ENCODE data around the gene POLR1F.
"Not testable (repeated sequence)": the region's sequence is repeated elsewhere in the genome, so short reads cannot be mapped to it uniquely, and the experiment has no call there.

Gene POLR1F, protein sequence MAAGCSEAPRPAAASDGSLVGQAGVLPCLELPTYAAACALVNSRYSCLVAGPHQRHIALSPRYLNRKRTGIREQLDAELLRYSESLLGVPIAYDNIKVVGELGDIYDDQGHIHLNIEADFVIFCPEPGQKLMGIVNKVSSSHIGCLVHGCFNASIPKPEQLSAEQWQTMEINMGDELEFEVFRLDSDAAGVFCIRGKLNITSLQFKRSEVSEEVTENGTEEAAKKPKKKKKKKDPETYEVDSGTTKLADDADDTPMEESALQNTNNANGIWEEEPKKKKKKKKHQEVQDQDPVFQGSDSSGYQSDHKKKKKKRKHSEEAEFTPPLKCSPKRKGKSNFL

DNA sequence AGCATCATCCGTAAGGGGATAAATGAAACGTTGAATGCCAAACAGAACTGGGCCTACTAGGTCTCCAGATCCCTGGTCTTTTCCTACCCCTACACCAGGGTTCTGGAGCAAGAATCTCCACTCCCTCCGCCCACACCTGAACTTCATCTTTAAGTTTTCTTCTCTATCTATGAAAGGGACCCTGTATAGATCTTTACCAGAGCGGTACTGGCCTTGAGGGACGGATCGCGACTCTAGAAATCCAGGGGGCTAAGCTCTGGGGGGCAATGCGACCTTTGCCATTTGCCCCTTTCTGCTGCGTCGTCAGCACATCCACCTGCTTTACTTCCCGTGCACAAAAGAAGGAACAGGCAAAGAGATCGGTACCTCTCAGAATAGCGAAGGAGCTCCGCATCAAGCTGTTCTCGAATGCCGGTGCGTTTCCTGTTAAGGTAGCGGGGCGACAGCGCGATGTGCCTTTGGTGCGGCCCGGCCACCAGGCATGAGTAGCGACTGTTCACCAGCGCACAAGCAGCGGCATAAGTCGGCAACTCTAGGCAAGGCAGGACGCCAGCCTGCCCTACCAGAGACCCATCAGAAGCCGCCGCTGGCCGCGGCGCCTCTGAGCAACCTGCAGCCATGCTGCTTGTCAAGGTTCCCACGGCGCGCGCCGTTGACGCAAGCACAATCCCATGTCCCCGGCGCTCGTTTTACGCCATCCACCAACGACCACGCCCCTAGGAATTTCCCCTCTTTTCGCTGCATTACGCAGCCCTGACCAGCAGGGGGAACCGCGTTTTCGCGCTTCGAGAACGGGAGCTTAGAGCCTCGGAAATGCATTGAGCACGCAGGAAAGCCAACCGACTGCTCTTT lies at the start of gene POLR1F:
Gene POLR1F, minus strand, starts transcription at position 641 of the 852 bp plus-strand sequence. Its CDS starts 21 bp downstream, at position 620.
- peak; percentile 97 for FAIRE-seq

DNA sequence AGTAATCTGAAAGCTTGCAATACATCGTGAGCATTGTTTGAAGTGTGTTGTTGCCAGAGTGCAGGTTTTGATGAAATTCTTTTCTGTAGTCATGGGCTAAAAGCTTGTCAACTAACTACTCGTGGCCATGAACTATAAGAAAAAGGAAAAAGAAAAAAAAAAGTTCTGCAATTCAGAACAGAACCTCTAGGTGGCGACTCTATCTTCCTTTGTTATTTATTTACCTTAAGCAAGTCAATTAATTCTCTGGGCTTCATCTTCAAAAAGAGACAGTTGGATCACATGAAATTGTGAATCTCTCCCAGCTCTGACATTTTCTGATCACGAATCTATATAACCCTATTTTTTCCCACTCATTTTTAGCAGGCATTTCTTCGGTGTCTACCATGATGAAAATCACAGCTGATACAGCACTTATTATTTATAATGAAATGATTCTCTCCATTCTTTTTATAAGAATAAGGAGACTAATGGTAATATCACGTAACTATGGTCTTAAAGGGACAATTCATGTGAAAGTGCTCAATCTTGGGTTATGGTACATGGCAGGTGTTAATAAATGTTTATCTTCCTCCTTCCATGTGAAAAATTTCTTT lies 45.8 kb upstream of the POLR1F start:
- peak; percentile 87 for FAIRE-seq

GRCh38 chr7:19752020-19752419 lies 43.2 kb upstream of the POLR1F start:
- no peak for FAIRE-seq

- FAIRE-seq, result no peak
Measured at GRCh38 chr7:19749658-19750057, 40.8 kb upstream of the POLR1F start.

- peak; percentile 89 for FAIRE-seq
Measured at GRCh38 chr7:19747740-19748339, 39.0 kb upstream of the POLR1F start.

GRCh38 chr7:19744075-19744474 lies 35.2 kb upstream of the POLR1F start:
- no peak for FAIRE-seq

DNA sequence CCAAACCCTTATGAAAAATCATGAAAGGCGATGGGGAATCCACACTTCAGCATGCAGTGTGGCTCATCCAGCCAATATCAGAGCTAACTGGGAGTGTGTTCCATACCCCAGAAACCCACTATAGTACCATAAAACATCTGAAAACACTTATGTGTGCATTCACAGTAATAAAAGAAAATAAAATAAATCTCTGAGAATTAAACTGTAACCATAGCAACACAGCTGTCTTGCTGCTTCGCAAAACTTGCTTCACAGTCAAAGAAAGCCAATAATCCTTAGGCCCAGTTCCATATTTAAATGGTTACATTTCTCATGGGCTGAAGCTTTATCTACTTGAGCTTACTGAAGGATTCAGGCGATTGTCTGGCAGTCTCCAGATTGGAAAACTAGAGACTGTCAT lies 19.9 kb upstream of the POLR1F start:
- no peak for FAIRE-seq

- no peak for FAIRE-seq
Measured at GRCh38 chr7:19725770-19726169, 16.9 kb upstream of the POLR1F start.

- no peak for FAIRE-seq
Measured at GRCh38 chr7:19715499-19715898, 6.7 kb upstream of the POLR1F start.

DNA sequence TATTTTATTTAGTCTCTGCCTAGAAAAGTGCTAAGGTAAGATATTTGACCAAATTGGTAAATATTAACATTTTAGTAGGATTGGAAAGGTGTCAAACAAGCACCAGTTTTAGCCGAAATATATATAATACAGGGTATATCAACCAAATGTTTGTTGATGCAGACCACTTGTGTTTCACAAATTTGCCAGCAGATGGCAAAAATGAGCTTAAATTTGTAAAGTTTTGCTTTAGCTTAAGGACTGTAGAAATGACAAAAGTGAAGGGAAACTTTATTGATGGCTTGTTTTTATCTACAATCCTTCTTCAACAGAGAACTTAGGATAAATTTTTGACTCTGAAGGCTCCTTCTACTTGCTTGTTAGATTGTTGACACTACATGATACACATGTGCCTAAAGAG lies 4.8 kb upstream of the POLR1F start:
- peak; percentile 96 for FAIRE-seq

GRCh38 chr7:19709249-19709578 lies 377 bp upstream of the POLR1F start:
- FAIRE-seq, result no peak

DNA sequence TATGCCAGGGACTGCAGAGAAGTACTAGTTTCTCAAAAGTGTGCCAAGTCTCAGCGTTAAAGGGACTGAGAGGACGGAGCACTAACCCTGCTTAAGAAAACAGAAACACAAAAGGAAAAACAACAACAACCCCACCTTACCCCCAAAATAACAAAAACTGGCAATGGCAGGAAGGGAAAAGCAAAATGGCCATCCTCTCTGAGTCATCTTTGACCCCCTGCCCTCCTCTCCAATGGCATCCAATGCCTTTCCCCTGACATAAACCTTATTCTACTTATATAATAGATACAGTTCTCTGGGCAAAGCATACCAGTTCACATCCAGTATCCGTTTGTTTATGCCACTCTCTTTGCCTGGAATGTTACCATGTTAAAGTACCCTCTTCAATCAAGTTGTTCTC lies 1.6 kb downstream of the POLR1F start:
- FAIRE-seq, result no peak

DNA sequence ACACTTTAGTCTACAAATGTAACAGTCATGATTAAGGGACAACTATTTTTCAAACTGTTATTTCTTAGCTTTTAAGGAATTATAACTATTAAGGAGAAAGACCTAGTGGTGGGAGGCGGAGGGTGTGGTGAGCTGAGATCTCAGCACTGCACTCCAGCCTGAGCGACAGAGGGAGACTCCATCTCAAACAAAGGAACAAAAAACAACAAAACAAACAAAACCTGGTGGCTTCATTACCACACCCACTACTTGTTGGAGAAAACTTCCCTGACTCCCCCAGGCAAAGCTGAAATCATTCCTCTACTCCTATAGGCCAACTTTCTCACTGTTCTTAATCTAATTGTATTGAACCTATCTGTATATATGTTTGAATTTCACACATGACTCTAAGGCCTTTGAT lies 3.2 kb downstream of the POLR1F start:
- FAIRE-seq, result no peak

DNA sequence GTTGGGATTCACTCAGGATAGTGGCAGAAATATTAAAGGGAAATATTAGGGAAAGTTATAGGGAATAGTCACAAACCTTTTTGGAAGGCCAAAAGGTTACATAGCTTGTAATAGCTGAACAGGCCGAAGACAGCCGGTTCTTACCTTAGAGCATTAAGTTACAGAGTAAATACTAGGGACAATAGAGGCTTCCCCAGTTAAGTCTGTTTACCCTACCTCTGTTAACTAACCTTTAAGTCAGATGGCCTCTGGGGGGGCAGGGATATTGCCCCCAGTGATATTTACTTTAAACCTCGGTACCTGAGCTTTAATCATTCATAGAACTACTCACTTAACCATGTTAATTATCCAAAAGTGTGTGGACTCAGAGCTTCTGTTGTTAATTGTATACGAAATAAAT lies 7.4 kb downstream of the POLR1F start:
- no peak for FAIRE-seq

GRCh38 chr7:19700936-19701335 lies 7.9 kb downstream of the POLR1F start:
- no peak for FAIRE-seq

- FAIRE-seq, result no peak
Measured at GRCh38 chr7:19698331-19698730, 10.5 kb downstream of the POLR1F start.

- FAIRE-seq, result no peak
Measured at GRCh38 chr7:19696926-19697325, 11.9 kb downstream of the POLR1F start.

GRCh38 chr7:19692111-19692828 lies 16.6 kb downstream of the POLR1F start:
- FAIRE-seq, result no peak

- FAIRE-seq, result no peak
Measured at GRCh38 chr7:19690736-19691135, 18.1 kb downstream of the POLR1F start.

- not testable (repeated sequence) for FAIRE-seq
Measured at GRCh38 chr7:19689130-19689529, 19.7 kb downstream of the POLR1F start.

GRCh38 chr7:19681596-19681995 lies 27.2 kb downstream of the POLR1F start:
- FAIRE-seq, result no peak

- no peak for FAIRE-seq
Measured at GRCh38 chr7:19677180-19677579, 31.7 kb downstream of the POLR1F start.

- FAIRE-seq, result no peak
Measured at GRCh38 chr7:19675816-19676215, 33.0 kb downstream of the POLR1F start.
